HG03457 (cell line): ENCODE measurements around the gene ACSF3.
"Not testable (repeated sequence)": the region's sequence is repeated elsewhere in the genome, so short reads cannot be mapped to it uniquely, and the experiment has no call there.

ENCODE experiments used
- ATAC-seq: cut with Tn5 transposase; IDR thresholded peaks from one replicate; pipeline ENCODE4 v1.9.1; 2021; ENCODE audit warnings: moderate number of reproducible peaks; ENCODE audit not compliant: unreplicated experiment

ACSF3 gene

GRCh38 chr16:89055313-89055712 lies 38.3 kb upstream of the ACSF3 start:
- no peak for ATAC-seq

DNA sequence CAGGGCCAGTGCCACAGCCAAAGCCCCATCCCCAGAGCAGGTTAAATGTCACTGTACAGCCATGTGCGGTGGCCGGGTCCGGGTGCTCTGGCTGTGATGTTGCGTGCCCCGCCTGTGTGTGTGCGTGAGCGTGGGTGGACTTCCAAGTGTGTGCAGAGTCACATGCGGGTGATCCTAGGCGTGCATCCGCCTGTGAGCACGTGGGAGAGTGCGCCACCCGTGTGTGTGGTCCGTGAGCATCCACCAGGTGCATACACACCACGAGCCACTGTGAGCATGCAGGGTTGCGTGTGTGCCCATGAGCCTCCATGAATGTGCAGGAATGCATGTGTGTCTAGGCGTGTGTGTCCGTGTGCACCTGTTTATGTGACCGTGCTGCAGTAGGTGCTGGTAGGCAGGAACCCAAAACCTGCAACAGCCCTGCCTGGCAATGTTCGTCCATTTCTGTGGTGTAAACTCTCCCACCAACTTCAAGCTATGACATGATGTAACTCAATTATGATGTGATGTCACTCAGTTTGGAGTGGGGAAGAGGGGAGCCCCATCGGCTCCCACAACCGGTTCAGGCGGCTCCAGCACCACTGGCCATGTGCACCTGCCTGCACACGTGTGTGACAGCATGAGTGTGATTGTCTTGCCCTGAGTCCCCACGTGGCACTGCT lies 37.6 kb upstream of the ACSF3 start:
- ATAC-seq: no peak

DNA sequence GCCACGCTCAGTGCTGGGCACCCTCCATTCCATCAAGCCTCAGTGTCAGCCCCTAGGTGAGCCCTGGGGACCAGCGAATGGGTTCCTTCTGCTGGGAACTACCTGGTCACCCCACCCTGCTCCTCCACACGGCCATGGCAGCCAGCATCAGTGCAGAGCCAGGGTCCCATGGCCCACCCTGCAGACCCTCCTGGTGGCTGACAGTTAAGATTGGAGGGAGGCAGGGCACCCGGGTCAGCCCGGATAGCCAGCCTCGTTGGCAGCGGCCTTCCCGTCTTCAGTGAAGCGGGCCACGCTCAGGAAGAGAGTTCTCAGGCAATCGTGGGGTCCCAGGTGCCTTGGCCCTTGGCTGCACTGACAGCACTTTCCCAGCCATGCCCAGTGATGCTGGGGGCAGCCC lies 37.1 kb upstream of the ACSF3 start:
- ATAC-seq: no peak

- ATAC-seq: no peak
Observed at GRCh38 chr16:89057738-89058137, 35.9 kb upstream of the ACSF3 start.

DNA sequence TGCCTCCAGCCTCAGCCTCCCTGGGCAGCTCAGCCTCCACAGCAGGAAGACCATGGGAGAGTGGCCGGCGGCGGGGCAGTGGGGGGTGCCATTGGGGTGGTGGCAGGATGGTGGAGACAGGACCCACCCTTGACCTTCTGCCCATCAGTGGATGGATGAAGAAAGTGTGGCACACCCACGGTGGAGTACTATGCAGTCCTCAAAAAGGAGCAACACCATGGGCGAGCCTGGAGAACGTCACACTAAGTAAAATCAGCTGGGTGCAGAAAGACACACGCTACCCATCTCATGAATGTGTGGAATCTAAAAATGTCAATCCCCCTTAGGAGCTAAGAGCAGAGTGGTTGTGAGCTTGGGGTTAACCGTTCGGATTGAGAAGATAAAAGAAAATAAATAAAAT lies 34.8 kb upstream of the ACSF3 start:
- ATAC-seq: no peak

- no peak for ATAC-seq
Observed at GRCh38 chr16:89060207-89060794, 33.4 kb upstream of the ACSF3 start.

- no peak for ATAC-seq
Observed at GRCh38 chr16:89061086-89061485, 32.6 kb upstream of the ACSF3 start.

- ATAC-seq: no peak
Observed at GRCh38 chr16:89061590-89062380, 31.9 kb upstream of the ACSF3 start.

- no peak for ATAC-seq
Observed at GRCh38 chr16:89062389-89063345, 31.0 kb upstream of the ACSF3 start.

DNA sequence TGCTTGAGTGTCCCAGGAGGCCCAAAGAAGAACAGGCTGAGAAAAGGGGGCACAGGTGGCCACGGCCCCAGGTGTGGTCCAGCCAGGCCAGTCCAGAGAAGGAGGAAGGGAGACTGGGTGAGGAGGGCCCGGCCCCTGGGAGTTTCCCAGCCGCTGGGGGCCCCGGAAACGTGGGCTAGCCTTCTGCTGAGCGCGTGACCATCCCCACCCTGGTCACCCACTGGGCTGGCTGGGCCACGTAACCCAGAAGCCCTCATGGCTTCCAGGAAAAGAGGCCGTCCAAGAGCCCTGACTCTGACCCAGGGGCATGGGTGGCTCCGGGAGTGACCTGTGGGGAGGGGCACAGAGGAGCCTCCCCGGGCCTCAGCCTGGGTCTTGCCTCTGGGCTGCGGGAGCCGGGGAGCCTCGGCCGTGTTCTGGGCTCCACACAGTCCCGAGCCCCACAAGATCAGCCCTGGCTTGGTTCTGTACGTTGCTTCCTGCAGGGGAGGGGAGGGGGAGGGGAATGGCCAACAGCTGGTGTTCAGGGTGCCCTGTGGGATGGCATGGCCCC lies 29.8 kb upstream of the ACSF3 start:
- no peak for ATAC-seq

DNA sequence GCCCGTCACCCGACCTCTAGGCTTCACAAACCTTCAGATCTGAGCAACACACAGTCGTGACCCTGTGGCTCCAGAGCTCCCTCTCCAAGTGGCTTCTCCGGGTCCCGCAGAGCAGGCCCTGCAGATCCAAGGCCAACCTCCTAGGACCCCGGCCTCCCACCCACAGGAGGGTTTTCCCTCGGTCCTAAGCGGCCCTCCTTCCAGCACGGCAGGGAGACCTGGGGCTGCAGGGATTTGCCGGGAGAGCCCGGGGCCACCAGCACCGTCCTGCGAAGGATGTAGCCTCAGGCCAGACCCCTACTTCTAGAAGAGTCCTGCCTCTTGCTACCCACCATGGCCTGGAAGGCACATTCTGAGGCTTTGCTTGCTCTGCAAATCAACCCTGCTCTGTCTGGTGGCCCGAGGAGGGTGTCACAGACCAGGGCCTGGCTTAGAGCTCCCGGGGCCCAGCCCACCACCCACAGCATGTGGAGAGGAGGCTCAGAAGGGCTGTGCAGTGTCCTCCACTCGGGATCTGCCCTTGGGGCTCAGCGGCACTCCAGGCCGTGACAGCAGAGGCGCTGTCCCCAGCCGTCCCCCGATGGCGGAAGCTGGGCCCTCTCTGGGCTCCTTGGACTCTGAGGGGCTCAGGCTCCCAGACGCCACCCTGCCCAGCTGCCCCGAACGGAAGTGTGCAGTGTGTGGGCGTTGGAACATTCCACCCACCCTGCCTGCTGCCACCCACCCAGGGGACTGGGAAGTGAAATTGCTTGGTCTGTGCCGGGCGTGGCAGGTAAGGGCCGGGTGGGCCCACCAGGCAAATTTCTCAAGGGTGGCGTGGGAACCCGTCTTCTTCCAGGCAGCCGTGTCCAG lies 28.8 kb upstream of the ACSF3 start:
- ATAC-seq: no peak

GRCh38 chr16:89065458-89065822 lies 28.2 kb upstream of the ACSF3 start:
- no peak for ATAC-seq

DNA sequence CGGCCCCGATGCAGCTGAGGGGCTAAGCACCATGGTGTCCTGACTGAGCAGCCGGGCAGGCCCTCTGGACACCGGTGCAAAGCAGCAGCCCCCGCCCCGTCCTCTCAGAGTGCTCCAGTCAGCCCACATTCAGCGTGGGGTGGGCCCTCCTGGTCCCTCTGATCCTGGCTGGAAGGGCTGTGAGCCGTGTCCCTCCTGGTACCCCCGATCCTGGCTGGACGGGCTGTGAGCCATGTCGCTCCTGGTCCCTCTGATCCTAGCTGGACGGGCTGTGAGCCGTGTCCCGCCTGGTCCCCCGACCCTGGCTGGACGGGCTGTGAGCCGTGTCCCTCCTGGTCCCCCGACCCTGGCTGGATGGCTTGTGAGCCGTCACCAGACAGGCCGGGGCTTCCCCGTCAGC lies 26.9 kb upstream of the ACSF3 start:
- no peak for ATAC-seq

- no peak for ATAC-seq
Observed at GRCh38 chr16:89067677-89068443, 25.8 kb upstream of the ACSF3 start.

GRCh38 chr16:89068814-89069616 lies 24.6 kb upstream of the ACSF3 start:
- ATAC-seq: not testable (repeated sequence)

GRCh38 chr16:89069920-89070319 lies 23.7 kb upstream of the ACSF3 start:
- no peak for ATAC-seq

DNA sequence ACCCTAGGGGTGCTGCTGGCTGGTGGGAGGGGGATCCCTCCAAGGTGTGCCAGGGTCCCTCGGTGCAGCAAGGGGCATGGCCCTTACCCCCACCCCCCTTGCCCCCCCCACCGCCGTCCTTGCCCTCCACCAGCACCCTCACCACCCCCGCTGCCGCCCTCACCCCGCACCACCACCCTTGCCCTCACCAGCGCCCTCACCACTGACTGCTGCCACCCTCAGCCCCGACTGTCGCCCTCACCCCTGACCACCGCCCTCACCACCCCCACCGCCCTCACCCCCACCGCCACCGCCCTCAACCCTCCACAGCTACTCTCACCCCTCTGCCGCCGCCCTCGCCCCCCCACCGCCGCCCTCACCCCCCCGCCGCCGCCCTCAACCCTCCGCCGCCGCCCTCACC lies 23.1 kb upstream of the ACSF3 start:
- no peak for ATAC-seq
